ENCODE data around the gene UBE2E1. TPM values are rescaled to one million over a fixed set of nuclear protein-coding genes. Genes with fewer than 3 reads are reported as not detected.

The UBE2E1 gene
- total RNA-seq, result 137 and 152 TPM in 2 replicates

DNA sequence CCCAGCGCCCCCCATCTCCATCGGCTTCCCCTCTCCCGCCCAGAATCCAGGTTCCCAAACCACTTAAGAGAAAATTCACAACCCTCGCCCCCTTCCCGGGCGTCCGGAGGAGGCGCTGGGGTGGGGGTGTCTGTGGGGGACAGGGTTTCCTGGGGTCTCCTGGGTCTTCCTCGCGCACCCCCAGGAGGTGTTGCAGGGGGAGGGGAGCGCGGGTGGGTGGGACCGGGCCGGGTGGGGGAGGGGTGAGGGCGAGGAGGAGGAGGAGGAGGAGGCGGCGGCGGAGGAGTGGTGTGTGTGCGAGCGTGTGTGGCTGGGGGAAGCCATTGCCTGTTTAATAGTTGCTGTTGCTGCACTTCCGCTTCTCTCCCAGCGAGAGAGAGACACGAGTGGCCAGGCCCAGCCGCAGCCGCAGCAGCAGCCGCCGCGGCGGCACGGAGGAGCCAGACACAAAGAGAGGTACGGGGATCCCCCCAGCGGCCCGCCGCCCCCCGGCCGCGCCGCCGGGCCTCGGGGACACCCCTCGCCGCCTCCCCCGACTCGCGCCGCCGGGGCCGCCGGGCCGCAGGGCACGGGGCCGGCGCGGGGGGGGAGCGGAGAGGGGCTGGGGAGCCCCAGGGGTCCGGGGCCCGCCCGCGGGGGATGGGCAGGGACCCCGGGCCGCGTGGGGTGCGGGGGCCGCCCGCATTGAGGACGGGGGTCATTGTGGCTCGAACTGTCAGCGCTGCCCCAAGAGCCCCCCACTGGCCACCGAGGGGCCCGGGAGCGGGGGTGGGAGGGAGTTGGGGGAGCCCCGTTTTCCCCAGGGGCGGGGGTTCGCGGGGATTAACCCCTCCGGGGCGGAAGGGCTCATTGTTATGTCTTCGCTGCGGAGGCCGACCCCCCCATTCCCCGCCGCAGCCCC lies at the start of gene UBE2E1:
Gene UBE2E1 (plus strand): TSS at position 323 of the 901 bp plus-strand sequence. CDS start 1,315 bp downstream, outside the sequence.
- peak; percentile 74 for DNase-seq

DNA sequence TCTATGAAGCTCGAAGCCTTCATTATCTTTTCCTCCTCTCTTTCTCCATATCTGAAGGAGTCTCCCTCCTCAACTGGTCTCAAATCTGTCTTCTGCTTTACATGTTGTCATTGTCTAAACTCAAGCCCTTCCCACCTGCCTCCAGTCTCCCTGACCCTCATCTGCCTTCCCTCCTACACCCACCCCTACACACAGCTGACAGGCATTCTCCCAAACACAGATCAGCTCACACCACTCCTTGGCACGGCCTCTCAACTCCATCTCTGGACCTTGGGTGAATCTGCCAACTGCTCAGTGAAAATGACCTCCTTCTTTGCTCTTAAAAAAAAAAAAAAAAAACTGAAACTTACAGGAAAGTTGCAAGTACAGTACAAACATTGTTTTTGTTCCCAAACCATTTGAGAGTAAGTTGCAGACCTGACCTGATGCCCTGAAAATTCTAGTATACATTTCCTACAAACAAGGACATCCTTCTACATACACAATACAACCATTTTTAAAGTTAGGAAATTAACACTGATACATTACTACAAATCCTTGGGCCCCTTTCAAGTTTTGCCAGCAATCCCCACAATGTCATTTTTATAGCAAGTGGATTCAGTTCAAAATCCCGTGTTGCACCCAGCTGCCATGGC lies 49.4 kb upstream of the UBE2E1 start:
- DNase-seq, result no peak

DNA sequence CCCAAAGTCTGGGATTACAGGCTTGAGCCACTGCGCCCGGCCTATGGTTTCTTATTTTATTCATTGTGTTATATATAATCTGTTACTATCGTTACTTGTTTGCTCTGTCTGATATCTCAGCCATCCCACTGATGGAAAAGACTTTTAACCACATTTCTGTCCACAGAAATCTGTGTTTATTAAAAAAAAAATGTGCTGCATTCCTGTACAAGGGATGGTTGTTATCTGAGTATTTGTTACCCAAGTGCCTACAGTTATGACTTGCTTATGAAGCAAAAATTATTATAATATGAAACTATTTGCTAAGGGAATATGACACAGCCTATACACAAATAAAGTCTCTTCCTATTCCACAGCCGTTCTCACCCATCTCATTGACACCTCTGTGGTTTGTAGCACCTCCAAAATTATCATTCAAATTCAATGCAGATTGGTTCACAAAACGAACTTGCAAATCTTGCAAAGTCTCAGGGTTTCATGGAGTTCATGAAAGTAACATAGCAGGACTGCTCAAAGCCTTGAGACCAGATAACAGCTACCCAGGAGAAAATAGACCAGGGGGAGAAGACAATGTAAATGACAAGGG lies 47.4 kb upstream of the UBE2E1 start:
- DNase-seq, result no peak

DNA sequence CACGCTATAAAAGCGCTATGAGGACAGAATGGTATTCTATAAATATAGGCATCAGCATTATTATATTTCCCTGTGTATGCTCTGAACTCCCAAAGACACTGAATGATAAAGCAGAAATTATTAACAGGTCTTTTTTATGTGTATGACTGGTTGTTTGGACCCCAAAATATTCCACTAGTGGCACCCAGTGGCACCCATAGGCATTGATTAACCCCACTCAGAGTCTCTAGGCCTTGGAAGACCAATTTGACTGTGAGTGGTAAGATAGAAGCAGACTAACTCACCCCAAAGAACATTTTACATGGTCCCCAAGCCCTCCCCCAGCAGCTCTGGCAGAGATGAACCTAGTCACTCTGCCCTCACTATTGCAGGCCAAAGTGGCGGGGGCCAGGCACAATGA lies 45.4 kb upstream of the UBE2E1 start:
- DNase-seq, result no peak

DNA sequence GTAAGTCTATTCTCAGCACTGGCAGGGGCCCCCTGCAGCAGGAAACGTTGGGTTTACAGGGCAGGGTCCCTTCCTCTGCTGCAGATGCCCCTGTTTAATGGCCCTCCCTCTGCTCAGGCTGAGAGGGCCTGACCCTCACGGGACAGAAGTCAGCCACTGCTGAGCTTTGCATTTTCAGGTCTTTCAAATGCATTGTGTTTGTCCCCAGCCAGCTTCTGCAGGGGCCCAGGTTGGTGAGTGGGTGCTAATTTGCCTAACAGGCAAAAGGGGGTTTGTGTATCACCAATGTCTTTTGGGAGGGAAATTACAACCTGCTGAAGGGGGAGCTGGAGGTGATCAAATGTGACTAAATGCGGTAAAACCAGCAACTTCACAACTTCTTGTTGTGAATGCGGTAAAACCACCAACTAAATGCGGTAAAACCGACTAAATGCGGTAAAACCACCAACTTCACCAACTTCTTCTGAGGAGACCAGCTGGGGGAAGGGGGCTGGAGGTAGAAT lies 44.8 kb upstream of the UBE2E1 start:
- DNase-seq, result no peak

DNA sequence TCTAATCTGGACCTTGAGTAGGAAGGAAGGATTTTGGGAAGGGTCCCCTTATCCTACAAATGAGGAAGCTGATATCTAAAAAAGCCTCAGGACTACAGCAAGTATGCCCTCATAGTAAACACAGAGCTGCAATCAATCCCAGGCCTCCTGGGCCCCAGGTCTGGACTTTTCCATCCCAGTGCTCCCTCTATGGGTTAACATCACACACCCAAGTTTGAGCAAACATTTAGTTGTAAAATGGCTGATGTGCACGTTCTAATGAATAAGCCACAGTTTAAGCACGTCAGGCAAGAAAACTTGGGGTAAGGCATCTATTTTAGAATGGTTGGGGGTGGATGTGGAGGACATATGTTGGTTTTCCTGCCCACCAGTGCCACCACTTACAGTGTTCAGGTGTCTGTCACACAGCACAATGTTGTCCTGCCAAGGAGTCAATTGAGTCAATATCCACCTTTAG lies 44.3 kb upstream of the UBE2E1 start:
- DNase-seq, result peak; percentile 76

DNA sequence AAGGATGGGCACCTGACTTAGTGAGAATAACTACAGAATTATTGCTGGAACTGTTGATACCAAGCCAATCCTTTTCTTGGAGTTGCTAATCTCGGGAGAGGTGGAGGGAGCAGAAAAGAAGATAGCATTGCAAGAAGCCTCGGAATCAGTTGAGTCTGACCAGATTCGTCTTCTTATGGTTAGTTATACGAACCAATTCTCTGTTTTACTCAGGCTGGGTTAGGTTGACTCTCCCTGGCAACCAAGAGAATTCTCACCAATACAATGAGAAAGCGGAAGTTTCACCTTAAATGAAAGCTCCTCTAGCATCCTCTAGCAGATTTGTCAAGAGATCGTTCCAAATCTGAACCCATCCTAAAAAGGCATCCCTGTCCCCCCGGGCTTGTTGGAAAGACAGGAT lies 43.5 kb upstream of the UBE2E1 start:
- no peak for DNase-seq

DNA sequence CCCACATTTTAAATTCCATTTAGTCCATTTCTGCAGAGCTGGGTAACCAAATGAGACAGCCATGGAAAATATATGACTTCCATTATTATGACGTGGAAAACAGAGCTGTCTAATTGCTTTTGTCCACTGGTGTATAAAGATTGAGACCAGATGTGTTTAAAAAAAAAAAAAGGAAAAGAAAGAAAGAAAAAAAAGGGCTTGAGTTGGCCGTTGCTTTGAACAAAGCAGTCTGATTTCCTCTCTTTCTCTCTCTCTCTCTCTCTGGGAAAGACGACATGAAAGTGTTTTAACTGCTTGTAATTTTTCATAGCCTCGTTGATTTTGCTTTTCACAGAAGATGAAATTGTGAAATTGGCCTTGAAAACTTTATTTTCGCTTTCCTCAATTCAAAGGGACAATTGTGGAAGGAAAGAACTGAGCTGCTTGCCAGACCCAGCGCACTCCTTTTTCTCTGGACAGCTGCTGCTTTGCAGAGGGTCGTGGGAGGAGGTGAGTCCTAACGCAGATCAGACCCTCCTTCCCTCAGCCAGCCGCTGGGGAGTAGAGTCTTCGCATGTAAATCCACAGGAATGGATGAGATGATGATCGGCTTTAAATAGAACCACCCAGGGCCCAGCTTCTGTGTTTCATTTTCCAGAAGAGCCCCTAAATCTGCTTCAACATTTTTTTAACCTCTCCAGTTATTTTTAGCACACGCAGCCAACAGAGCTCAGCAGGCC lies 42.8 kb upstream of the UBE2E1 start:
- DNase-seq, result no peak

DNA sequence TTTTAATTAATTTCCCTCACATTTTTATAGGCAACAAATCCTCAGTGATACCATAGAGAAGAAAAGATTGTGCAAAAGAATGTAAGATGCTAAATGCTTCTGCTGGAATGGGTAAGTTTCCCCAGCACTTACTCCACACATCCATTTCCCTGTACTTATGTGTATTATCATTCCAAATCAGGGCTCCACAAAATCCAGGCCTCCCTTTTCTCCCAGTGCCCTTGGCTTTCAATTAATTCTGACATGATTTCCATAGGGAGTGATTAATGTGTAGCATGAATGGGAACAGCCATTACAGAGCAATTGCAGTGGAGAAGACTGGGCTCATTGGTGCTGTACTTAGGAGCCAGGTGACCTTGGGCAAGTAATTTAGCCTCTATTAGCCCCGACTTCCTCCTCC lies 41.3 kb upstream of the UBE2E1 start:
- no peak for DNase-seq

DNA sequence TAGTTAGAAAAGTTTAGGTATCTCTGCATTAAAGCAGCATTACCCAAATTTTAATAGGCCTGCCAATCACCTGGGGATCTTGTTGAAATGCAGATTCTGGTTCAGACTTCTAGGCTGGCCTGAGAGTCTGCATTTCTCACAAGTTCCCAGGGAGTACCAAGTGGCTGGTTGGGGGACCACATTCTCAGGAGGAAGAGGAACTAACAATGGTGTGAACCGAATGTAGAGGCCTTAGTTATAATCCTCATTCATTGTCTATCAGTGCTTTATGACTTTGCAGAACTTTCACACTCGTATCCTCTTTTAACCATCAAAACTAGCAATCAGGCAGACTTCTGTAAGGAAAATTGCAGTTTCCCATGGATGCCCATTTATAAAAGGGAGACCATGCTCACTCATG lies 38.2 kb upstream of the UBE2E1 start:
- DNase-seq, result no peak

DNA sequence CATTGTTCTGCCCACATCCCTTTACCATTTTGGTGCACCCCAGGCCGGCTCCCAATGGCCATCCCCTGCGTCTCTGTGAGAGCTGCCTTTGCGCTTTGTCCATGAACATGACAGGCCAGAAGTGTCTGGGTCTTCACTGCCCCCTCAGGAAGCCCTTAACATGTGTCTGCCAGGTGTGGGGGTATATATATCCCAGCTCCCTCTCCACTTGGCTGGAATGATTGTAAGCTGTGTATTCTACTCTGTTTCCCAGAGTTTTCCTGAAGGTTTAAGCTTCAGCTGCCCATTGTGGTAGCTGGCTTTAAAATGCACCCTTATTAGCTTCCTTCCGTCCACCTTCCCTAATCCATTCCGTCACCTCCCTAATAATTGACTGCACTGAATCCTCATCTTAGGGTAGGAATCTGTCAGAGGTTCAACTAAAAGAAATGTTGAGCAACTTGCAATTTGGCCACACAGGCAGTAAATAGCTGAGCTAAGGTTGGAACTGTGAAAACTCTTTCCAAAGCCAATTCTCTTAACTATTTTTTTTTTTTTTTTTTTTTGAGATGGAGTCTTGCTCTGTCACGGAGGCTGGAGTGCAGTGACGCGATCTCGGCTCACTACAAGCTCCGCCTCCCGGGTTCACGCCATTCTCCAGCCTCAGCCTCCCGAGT lies 30.4 kb upstream of the UBE2E1 start:
- DNase-seq, result no peak

DNA sequence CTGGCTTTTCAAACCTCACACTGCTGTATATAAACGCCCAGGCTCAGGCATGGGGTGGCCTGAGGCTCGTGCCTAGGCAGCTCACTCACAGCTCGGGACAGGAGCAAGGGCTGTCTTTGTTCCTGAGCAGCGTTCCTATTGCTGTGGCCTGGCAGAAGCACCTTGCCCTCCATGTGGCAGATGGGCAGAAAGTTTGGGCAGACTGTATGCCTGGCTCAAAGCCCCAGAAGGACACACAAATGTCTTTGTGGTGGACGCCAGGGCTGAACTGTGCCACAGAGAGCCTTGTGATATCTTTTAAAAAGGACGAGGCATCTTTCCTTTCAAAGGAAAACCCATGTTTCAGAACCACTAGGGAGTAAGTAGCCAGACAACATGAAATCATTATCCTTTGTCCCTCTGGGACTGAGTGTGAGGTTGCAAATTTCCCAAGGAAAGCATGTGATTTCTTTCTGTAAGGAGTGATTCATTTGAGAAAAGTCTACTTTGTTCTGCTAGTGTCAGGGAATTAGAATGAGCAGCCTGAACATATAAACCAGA lies 29.3 kb upstream of the UBE2E1 start:
- DNase-seq, result peak; percentile 59

DNA sequence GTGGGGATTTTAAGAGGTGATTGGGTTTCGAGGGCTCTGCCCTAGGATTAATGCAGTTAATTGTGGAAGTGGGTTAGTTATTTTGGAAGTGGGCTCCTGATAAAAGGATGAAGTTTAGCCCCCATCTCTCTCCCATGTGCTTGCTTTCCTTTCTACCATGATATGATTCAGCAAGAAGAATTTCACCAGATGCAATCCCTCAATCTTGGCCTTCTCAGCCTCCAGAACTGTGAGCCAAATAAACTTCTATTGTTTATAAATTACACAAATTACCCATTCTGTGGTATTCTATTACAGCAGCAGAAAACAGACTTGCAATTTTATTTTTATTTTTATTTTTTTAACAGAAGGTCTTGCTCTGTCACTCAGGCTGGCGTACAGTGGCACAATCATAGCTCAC lies 27.3 kb upstream of the UBE2E1 start:
- DNase-seq, result no peak

DNA sequence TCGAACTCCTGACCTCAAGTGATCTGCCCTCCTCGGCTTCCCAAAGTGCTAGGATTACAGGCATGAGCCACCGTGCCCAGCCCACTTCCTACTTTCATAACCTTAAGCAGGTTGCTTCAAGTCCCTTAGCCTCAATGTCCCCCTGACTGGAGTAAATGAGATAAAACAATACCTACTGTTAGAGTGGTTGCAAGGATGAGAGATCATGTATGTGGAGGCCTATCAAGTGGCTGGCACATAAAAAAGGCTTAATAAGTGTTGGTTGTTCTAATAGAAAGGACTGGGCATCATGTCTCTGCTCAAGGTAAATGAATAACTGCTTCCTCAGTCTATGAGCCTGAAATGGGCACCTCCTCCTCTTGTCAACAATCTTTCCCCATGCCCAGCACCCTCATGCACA lies 25.9 kb upstream of the UBE2E1 start:
- no peak for DNase-seq

DNA sequence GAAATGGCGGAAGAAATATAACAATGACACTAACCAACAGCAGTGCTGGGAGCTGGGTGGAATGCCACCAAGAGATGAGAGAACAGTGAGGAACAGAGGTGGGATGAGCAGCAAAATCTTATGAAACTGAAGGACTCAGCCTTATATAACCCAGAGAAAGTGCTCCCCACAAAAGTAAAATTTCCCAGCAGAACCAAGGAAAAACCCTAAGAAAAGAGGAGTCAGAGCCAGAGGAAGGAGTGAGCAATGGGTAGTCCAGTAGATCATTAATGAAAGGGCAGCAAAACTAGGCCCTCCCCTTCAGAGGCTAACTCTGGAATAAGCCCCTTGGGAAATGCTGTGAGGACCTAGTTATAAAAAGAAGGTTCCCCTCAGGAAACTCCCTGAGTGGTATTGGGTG lies 24.7 kb upstream of the UBE2E1 start:
- no peak for DNase-seq

DNA sequence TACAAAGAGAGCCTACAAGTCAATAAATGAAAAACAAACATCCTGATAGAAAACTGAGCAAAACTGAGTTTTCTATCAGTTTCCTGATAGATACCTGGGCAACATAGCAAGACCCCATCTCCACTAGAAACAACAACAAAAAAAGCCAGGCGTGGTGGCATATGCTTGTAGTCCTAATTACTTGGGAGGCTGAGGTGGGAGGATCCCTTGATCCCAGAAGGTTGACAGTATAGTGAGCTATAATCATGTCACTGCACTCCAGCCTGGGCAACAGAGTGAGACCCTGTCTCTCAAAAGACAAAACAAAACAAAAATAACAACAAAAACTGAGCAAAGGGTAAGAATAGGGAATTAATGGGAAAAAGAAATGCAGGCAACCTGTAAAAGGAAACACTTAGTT lies 23.9 kb upstream of the UBE2E1 start:
- no peak for DNase-seq

DNA sequence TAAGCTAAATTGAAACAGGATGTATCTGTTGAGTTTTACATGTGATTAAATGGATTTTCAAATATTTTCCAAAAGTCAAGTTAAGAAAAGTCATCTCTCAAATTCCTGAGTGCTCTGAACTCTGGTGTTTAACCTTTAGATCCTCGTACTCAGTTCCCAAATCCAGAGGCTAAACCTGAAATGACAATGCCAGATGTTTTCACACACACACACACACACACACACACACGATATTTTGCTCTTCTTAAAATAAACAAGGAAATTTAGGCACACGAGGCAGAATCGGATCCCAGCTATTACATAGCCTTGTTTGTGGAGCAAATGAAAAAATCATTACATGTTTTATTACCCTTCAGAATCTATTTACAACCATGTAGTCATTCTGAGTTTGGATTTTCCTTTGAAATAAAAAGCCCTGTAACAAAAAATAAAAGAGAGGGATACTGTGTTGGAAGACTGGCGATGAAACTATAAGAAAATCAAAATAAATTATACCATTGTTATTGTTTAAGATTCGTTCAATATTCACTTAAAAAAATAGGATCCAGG lies 20.6 kb upstream of the UBE2E1 start:
- no peak for DNase-seq

DNA sequence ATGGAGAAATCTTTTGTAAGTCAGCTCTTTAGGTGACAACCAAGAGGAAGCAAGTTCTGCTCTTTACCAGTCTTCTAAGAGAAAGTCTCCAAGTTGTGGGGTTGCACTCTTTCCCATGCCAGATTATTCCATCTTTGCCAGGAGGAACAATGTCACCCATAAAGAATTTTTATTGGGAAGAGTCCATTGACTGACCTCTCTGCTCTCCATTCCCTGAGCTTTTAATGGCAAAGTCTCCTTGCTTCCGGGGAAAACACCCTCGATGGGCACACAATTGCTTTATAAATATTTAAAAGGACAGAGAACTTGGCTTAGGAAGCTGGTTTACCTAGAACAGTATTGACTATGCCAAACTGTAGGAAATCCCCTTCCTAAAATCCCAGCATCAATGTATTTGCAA lies 19.9 kb upstream of the UBE2E1 start:
- DNase-seq, result no peak

DNA sequence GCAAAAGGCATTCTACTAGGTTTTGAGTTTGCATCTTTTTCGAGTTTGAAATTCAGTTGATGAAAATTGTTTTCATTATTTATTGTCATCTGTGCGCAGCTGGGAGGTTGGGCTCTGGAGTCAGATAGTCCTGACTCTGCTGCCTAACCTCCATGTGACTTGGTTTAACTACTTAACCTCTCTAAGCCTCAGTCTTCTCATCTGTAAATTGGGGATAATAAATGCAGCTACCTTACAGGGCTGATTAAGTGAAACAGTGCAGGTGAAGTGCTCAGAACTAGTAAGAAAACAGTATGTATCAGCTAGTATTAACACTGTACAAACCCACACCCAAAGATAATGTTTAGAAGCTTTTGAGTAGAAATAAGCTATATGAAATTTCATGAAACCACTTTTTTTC lies 14.1 kb upstream of the UBE2E1 start:
- no peak for DNase-seq

DNA sequence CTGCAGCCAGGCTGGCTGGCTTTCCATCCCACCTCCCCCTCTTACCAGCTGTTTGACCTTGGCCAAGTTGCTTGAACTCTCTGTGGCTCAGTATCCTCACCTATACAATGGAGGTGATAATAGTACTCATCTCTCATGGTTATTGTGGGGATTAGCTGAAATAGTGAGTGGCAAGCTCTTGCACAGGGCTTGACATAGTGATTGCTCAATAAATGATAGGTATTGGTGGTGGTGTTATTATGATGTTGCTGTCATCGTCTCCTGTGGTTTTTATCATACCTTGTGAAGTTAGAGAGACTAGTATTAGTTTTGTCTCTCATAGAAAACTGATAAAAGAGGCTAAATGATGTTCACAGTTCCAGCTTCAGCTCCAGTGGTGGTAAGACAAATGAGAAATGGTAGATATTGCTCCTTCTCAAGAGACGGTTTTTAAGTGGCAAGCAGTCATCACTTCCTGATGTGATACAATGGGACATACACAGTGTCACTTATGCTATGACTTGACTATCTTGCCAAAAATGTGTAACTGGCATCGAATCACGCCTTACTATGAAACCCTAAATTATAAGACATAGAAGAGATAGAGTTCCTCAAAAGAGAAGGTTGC lies 12.1 kb upstream of the UBE2E1 start:
- DNase-seq, result no peak

DNA sequence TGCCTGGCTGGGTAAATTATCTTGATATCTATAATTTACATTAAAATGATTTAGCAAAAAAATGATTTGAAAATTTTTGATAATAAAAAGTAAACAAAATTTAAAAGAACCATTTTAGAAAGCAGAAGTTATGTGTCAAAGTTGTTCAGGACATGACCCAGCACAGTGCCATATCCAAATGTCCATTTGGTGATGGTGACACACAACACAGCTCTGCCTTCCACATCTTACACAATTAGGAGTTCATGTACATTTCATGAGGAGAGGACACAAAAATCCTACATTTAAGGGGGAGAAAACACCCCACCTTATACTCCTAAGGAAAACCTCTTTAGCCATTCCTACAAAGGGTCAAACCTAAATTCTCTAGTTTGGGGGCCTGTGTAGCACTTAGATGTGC lies 10.7 kb upstream of the UBE2E1 start:
- DNase-seq, result no peak

Measured in dermis blood vessel endothelial cell (primary cell).